ENCODE measurements around the gene MRPL20. TPM values are rescaled to one million over a fixed set of nuclear protein-coding genes. Genes with fewer than 3 reads are reported as not detected.

Gene MRPL20
- total and polyA plus RNA-seq, 9 of the 15 experiments (the other 6 are each of a cell fraction or from before 2014, with no cell fraction given): 180 to 671 (median 229) TPM

DNA sequence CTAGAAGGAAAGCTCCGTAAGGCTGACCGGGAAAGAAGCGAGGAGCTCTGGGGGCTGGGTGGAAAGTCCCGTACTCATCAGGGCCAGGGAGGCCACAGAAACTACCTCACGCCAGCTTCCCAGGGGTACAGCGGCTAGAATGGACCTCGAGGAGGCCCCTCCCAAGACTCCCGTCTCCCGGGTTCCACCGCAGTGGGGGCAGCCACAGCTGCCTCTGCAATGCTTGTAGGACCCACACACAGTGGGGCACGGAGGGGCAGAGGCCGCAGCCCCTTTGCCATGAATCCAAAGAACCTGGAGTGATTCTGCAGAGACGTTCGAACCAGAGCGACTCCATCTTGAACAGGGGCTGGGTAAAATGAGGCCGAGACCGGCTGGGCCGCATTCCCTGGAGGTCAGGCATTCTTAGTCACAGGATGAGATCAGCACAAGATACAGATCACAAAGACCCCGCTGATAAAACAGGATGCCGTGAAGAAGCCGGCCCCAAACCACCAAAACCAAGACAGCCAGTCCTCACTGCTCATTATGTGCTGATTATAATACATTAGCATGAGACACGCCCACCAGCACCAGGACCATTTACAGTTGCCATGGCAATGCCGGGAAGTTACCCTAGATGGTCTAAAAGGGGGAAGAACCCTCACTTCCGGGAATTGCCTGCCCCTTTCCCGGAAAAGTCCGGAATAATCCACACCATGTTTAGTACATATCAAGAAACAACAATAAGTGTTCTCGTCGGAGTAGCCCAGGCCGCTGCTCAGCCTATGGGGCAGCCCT, 15.6 kb upstream of the MRPL20 start:
- in situ Hi-C loops (cut with MboI) (no loop called here), intact Hi-C loops (cut with micrococcal nuclease) (no loop called here)
- peak overlapping the region in 1 of 2 experiments; percentile 33; a peak in 1 of 4 replicates for H3K9ac ChIP-seq (ENCODE audit: insufficient read depth in 1 of 2, low read depth in 2 of 2, low read length in 2 of 2)
- no peaks in the 10 kb centered on the region for H3K9me3 ChIP-seq (replicated peaks; ENCODE audit: control insufficient read depth, insufficient read depth, low read depth, low read length)
- H3K27ac ChIP-seq (ENCODE audit: extremely low read depth, low read depth, low read length): no peak overlapping the region
- FAIRE-seq (peak; percentile 97), ATAC-seq (peak; percentile 65), DNase-seq (ENCODE audit: extremely low read depth in 1 of 4, low spot score in 3 of 4) (peak in 1 of 4 experiments; percentile 78)
- ChIA-PET CTCF (ENCODE audit: low intra/inter-chr PET ratio) (no interaction called here), POLR2A (interaction anchor here (1.4 to 1.9 kb wide), 2 partner anchors 10 kb away, joined by 5 read pairs; no protein-coding TSS in a partner anchor)
- H3K27me3 ChIP-seq (ENCODE audit: control insufficient read depth in 2 of 2, insufficient read depth in 2 of 2, low read length in 2 of 2): no peaks in the 10 kb centered on the region
- BruUV-seq (replicated peaks): no TSS peak
- no peak overlapping the region for H3K4me3 ChIP-seq
- H3K36me3 ChIP-seq (ENCODE audit: control insufficient read depth, insufficient read depth, low read length): no peaks in the 10 kb centered on the region
- peak overlapping the region; percentile 41; the same call in 1 of the 2 replicates for H2AFZ ChIP-seq (ENCODE audit: low read depth, low read length)
- H4K20me1 ChIP-seq (replicated peaks; ENCODE audit: control insufficient read depth, insufficient read depth, low read length): no peaks in the 10 kb centered on the region
- WGBS (ENCODE audit: insufficient coverage, low coverage, missing lambda C conversion rate): 38% methylated on average over 29 of the region's 29 CpGs
- no peaks in the 10 kb centered on the region for H3K9me1 ChIP-seq (ENCODE audit: control insufficient read depth, insufficient read depth, low read length)
- peak overlapping the region; percentile 22; the same call in 1 of the 2 replicates for H3K4me2 ChIP-seq (ENCODE audit: insufficient read depth, low read length)
- no peaks in the 10 kb centered on the region for H3K79me2 ChIP-seq (ENCODE audit: control insufficient read depth, insufficient read depth, low read length)
- H3K4me1 ChIP-seq (replicated peaks in 1 of 2; ENCODE audit: control insufficient read depth in 2 of 2, insufficient read depth in 2 of 2, low read length in 2 of 2): peaks cover 3 to 48% of the 10 kb centered on the region in 2 experiments; a peak in 4 of 5 replicates
- TF ChIP-seq ZFP1 (CRISPR knock-in tag; IDR thresholded peaks at IDR 0.05): no peak
- no peak for TF ChIP-seq PTBP1 (IDR thresholded peaks at IDR 0.05; ENCODE audit: low read depth, low read length)
- TF ChIP-seq, protein P1, sequence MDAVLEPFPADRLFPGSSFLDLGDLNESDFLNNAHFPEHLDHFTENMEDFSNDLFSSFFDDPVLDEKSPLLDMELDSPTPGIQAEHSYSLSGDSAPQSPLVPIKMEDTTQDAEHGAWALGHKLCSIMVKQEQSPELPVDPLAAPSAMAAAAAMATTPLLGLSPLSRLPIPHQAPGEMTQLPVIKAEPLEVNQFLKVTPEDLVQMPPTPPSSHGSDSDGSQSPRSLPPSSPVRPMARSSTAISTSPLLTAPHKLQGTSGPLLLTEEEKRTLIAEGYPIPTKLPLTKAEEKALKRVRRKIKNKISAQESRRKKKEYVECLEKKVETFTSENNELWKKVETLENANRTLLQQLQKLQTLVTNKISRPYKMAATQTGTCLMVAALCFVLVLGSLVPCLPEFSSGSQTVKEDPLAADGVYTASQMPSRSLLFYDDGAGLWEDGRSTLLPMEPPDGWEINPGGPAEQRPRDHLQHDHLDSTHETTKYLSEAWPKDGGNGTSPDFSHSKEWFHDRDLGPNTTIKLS (IDR thresholded peaks at IDR 0.05; ENCODE audit: borderline replicate concordance, low read depth): no peak
- TF ChIP-seq, protein P2, sequence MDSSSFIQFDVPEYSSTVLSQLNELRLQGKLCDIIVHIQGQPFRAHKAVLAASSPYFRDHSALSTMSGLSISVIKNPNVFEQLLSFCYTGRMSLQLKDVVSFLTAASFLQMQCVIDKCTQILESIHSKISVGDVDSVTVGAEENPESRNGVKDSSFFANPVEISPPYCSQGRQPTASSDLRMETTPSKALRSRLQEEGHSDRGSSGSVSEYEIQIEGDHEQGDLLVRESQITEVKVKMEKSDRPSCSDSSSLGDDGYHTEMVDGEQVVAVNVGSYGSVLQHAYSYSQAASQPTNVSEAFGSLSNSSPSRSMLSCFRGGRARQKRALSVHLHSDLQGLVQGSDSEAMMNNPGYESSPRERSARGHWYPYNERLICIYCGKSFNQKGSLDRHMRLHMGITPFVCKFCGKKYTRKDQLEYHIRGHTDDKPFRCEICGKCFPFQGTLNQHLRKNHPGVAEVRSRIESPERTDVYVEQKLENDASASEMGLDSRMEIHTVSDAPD (CRISPR knock-in tag; IDR thresholded peaks at IDR 0.05): peak; percentile 67; the same call in 1 of the 2 replicates
- no peak for TF ChIP-seq MTA1 (IDR thresholded peaks at IDR 0.05; ENCODE audit: borderline replicate concordance)
- no peak for TF ChIP-seq SP2 (IDR thresholded peaks at IDR 0.05; ENCODE audit: extremely low read depth, low read depth, low read length, poor library complexity, severe bottlenecking)
- peak; percentile 74; the same call in 1 of the 2 replicates for TF ChIP-seq ZNF584 (CRISPR knock-in tag; IDR thresholded peaks at IDR 0.05; ENCODE audit: low read depth)
- no peak for TF ChIP-seq ATF7 (IDR thresholded peaks at IDR 0.05)
- TF ChIP-seq PURB (CRISPR knock-in tag; IDR thresholded peaks at IDR 0.05; ENCODE audit: low read depth): no peak
- no peak for TF ChIP-seq CREBBP (IDR thresholded peaks at IDR 0.05; ENCODE audit: low read depth, low read length)
- TF ChIP-seq, protein P3, sequence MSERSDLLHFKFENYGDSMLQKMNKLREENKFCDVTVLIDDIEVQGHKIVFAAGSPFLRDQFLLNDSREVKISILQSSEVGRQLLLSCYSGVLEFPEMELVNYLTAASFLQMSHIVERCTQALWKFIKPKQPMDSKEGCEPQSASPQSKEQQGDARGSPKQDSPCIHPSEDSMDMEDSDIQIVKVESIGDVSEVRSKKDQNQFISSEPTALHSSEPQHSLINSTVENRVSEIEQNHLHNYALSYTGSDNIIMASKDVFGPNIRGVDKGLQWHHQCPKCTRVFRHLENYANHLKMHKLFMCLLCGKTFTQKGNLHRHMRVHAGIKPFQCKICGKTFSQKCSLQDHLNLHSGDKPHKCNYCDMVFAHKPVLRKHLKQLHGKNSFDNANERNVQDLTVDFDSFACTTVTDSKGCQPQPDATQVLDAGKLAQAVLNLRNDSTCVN (CRISPR knock-in tag; IDR thresholded peaks at IDR 0.05): no peak
- TF ChIP-seq EP300 (IDR thresholded peaks at IDR 0.05; ENCODE audit: low read length): no peak
- no peak for TF ChIP-seq ZC3H8 (IDR thresholded peaks at IDR 0.05)
- no peak for TF ChIP-seq MIER1 (IDR thresholded peaks at IDR 0.05; ENCODE audit: low read depth)
- TF ChIP-seq, protein P4, sequence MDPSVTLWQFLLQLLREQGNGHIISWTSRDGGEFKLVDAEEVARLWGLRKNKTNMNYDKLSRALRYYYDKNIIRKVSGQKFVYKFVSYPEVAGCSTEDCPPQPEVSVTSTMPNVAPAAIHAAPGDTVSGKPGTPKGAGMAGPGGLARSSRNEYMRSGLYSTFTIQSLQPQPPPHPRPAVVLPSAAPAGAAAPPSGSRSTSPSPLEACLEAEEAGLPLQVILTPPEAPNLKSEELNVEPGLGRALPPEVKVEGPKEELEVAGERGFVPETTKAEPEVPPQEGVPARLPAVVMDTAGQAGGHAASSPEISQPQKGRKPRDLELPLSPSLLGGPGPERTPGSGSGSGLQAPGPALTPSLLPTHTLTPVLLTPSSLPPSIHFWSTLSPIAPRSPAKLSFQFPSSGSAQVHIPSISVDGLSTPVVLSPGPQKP (CRISPR knock-in tag; IDR thresholded peaks at IDR 0.05): no peak
